ENCODE data around the gene CACNA1C. TPM values are rescaled to one million over a fixed set of nuclear protein-coding genes. Genes with fewer than 3 reads are reported as not detected.

CACNA1C gene
- total and polyA plus RNA-seq, 2 donors (not counting 1 experiment from before 2014, with no cell fraction given), result 7.6 to 11.4 TPM

GRCh38 chr12:2212537-2212936 is 159.8 kb downstream of the CACNA1C start:
- H3K4me3 ChIP-seq (replicated peaks in 1 of 4; ENCODE audit: control extremely low read depth in 1 of 4, insufficient read depth in 1 of 4, low read depth in 3 of 4, low read length in 4 of 4), result no peak overlapping the region
- H3K4me2 ChIP-seq (ENCODE audit: extremely low read depth, insufficient read depth, low read length), result no peak overlapping the region
- no peak overlapping the region for H3K9ac ChIP-seq (ENCODE audit: insufficient read depth, low read length)
- H3K27ac ChIP-seq (ENCODE audit: insufficient read depth, low read length), result no peak overlapping the region
- H2AFZ ChIP-seq (ENCODE audit: low read length), result no peak overlapping the region
- no peak for DNase-seq (ENCODE audit: low read depth in 2 of 2)
- no peaks in the 10 kb centered on the region for H3K36me3 ChIP-seq (ENCODE audit: control insufficient read depth, insufficient read depth, low read length)
- no peaks in the 10 kb centered on the region for H3K4me1 ChIP-seq (ENCODE audit: control insufficient read depth, extremely low read depth, insufficient read depth, low read length)
- no peaks in the 10 kb centered on the region for H3K9me3 ChIP-seq (ENCODE audit: control insufficient read depth, insufficient read depth, low read depth, low read length)
- no peaks in the 10 kb centered on the region for H3K27me3 ChIP-seq (ENCODE audit: control insufficient read depth, insufficient read depth, low read length)
- no peaks in the 10 kb centered on the region for H4K20me1 ChIP-seq (ENCODE audit: control insufficient read depth, extremely low read depth, insufficient read depth, low read length)
- TF ChIP-seq CTCF (conservative IDR thresholded peaks at IDR 0.05 in 1 of 2, IDR thresholded peaks at IDR 0.05 in 1 of 2; ENCODE audit: low read depth in 1 of 2, low read length in 2 of 2) (no peak), EZH2 (IDR thresholded peaks at IDR 0.05; ENCODE audit: low read length, missing control alignments) (no peak)
- H3K79me2 ChIP-seq (ENCODE audit: control insufficient read depth, insufficient read depth, low read length), result no peaks in the 10 kb centered on the region

GRCh38 chr12:2212971-2213869 is 160.4 kb downstream of the CACNA1C start:
- TF ChIP-seq EZH2 (IDR thresholded peaks at IDR 0.05; ENCODE audit: low read length, missing control alignments) (no peak), CTCF (conservative IDR thresholded peaks at IDR 0.05 in 1 of 2, IDR thresholded peaks at IDR 0.05 in 1 of 2; ENCODE audit: low read depth in 1 of 2, low read length in 2 of 2) (no peak)

GRCh38 chr12:2214411-2214810 is 161.6 kb downstream of the CACNA1C start:
- Histone ChIP-seq H3K4me1 (ENCODE audit: control insufficient read depth, extremely low read depth, insufficient read depth, low read length) (no peaks in the 10 kb centered on the region), H3K4me2 (ENCODE audit: extremely low read depth, insufficient read depth, low read length) (no peak overlapping the region), H3K79me2 (ENCODE audit: control insufficient read depth, insufficient read depth, low read length) (no peaks in the 10 kb centered on the region), H3K9ac (ENCODE audit: insufficient read depth, low read length) (no peak overlapping the region), H3K9me3 (ENCODE audit: control insufficient read depth, insufficient read depth, low read depth, low read length) (no peaks in the 10 kb centered on the region), H4K20me1 (ENCODE audit: control insufficient read depth, extremely low read depth, insufficient read depth, low read length) (no peaks in the 10 kb centered on the region), H2AFZ (ENCODE audit: low read length) (no peak overlapping the region), H3K36me3 (ENCODE audit: control insufficient read depth, insufficient read depth, low read length) (no peaks in the 10 kb centered on the region), H3K27me3 (ENCODE audit: control insufficient read depth, insufficient read depth, low read length) (no peaks in the 10 kb centered on the region), H3K4me3 (replicated peaks in 1 of 4; ENCODE audit: control extremely low read depth in 1 of 4, insufficient read depth in 1 of 4, low read depth in 3 of 4, low read length in 4 of 4) (no peak overlapping the region), H3K27ac (ENCODE audit: insufficient read depth, low read length) (no peak overlapping the region)
- peak in 1 of 2 donors; percentile 27 for DNase-seq (ENCODE audit: low read depth in 2 of 2)
- TF ChIP-seq CTCF (conservative IDR thresholded peaks at IDR 0.05 in 1 of 2, IDR thresholded peaks at IDR 0.05 in 1 of 2; ENCODE audit: low read depth in 1 of 2, low read length in 2 of 2), result no peak
- no peak for TF ChIP-seq EZH2 (IDR thresholded peaks at IDR 0.05; ENCODE audit: low read length, missing control alignments)

More at GRCh38 chr12:2212971-2213869, 160.4 kb downstream of the CACNA1C start:
- H3K27me3 ChIP-seq (ENCODE audit: control insufficient read depth, insufficient read depth, low read length), result no peaks in the 10 kb centered on the region
- no peak overlapping the region for H3K4me2 ChIP-seq (ENCODE audit: extremely low read depth, insufficient read depth, low read length)
- no peak overlapping the region for H3K9ac ChIP-seq (ENCODE audit: insufficient read depth, low read length)
- no peaks in the 10 kb centered on the region for H3K79me2 ChIP-seq (ENCODE audit: control insufficient read depth, insufficient read depth, low read length)
- H3K36me3 ChIP-seq (ENCODE audit: control insufficient read depth, insufficient read depth, low read length), result no peaks in the 10 kb centered on the region
- no peaks in the 10 kb centered on the region for H4K20me1 ChIP-seq (ENCODE audit: control insufficient read depth, extremely low read depth, insufficient read depth, low read length)
- peak in 1 of 2 donors; percentile 50 for DNase-seq (ENCODE audit: low read depth in 2 of 2)
- H2AFZ ChIP-seq (ENCODE audit: low read length), result no peak overlapping the region
- H3K27ac ChIP-seq (ENCODE audit: insufficient read depth, low read length), result no peak overlapping the region
- no peaks in the 10 kb centered on the region for H3K4me1 ChIP-seq (ENCODE audit: control insufficient read depth, extremely low read depth, insufficient read depth, low read length)
- no peaks in the 10 kb centered on the region for H3K9me3 ChIP-seq (ENCODE audit: control insufficient read depth, insufficient read depth, low read depth, low read length)
- no peak overlapping the region for H3K4me3 ChIP-seq (replicated peaks in 1 of 4; ENCODE audit: control extremely low read depth in 1 of 4, insufficient read depth in 1 of 4, low read depth in 3 of 4, low read length in 4 of 4)
